ENCODE data around the gene RUBCNL.
A peak's percentile ranks its signal among the peaks of the same experiment; 100 is the strongest.

The RUBCNL gene

DNA sequence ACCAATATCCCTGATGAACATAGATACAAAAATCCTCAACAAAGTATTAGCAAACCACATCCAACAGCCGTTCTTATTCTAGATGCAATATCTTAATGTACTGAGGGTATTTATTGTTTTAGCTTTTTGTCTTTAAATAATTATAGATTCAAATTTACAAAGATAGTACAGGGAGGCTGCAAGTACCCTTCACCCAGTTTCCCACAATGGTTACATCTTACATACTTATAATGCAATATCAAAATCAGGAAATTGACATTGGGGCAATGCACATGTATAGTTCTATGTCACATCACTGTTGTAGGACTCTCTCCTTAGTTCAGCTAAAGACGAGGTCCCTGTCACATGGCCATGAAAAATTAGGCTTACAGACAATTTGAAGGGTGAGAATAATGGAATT is 75.8 kb downstream of the RUBCNL start:
- ChIA-PET POLR2A (no interaction called here), CTCF (no interaction called here)
- H3K4me1 ChIP-seq (ENCODE audit: control insufficient read depth, insufficient read depth, low read length), result no peaks in the 10 kb centered on the region
- H3K4me3 ChIP-seq (ENCODE audit: low read depth, low read length), result no peak overlapping the region
- H3K9me3 ChIP-seq (ENCODE audit: control insufficient read depth, insufficient read depth, low read depth, low read length), result no peaks in the 10 kb centered on the region
- H3K36me3 ChIP-seq (ENCODE audit: control insufficient read depth in 2 of 2, insufficient read depth in 1 of 2, low read length in 2 of 2), result no peaks in the 10 kb centered on the region
- H3K27ac ChIP-seq (ENCODE audit: extremely low read depth, low read depth, low read length), result no peak overlapping the region
- no peak for TF ChIP-seq HOXA7 (CRISPR knock-in tag; IDR thresholded peaks at IDR 0.05; ENCODE audit: borderline replicate concordance)
- peak; percentile 97 for TF ChIP-seq ZNF529 (tag by site-specific recombination; IDR thresholded peaks at IDR 0.05; ENCODE audit: insufficient replicate concordance)
- no peak for TF ChIP-seq ZNF558 (tag by site-specific recombination; IDR thresholded peaks at IDR 0.05)

DNA sequence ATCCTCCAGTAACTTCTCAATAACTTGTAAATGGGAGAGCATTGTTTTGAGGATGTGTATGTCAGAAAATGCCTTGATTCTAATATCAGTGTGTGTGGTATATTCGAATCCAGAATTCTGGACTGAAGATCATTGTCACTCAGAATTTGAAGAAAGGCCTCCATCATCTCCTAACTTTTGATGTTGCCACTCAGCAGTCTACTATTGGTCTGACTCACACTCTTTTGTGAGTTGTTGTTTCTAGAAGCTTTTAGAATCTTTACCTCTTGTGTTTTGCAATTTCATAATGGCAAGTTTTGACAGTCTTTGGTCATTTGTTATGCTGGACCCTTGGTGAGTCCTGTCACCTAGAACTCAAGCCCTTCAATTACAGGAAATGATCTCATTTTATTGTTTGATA is 77.0 kb downstream of the RUBCNL start:
- no peaks in the 10 kb centered on the region for H3K36me3 ChIP-seq (ENCODE audit: control insufficient read depth in 2 of 2, insufficient read depth in 1 of 2, low read length in 2 of 2)
- ChIA-PET POLR2A (no interaction called here), CTCF (no interaction called here)
- no peaks in the 10 kb centered on the region for H3K9me3 ChIP-seq (ENCODE audit: control insufficient read depth, insufficient read depth, low read depth, low read length)
- H3K27ac ChIP-seq (ENCODE audit: extremely low read depth, low read depth, low read length), result no peak overlapping the region
- TF ChIP-seq KLF16 (tag by site-specific recombination; IDR thresholded peaks at IDR 0.05), result no peak
- no peak for TF ChIP-seq ZNF530 (tag by site-specific recombination; IDR thresholded peaks at IDR 0.05; ENCODE audit: low read depth)
- no peak for TF ChIP-seq ZNF830 (tag by site-specific recombination; IDR thresholded peaks at IDR 0.05; ENCODE audit: low read depth)
- TF ChIP-seq ZNF202 (tag by site-specific recombination; IDR thresholded peaks at IDR 0.05; ENCODE audit: borderline replicate concordance), result no peak
- no peak for TF ChIP-seq ZNF610 (tag by site-specific recombination; IDR thresholded peaks at IDR 0.05; ENCODE audit: borderline replicate concordance)
- no peak for TF ChIP-seq ZNF138 (tag by site-specific recombination; IDR thresholded peaks at IDR 0.05; ENCODE audit: borderline replicate concordance)
- no peak for TF ChIP-seq YY2 (tag by site-specific recombination; IDR thresholded peaks at IDR 0.05)
- TF ChIP-seq, protein P1, sequence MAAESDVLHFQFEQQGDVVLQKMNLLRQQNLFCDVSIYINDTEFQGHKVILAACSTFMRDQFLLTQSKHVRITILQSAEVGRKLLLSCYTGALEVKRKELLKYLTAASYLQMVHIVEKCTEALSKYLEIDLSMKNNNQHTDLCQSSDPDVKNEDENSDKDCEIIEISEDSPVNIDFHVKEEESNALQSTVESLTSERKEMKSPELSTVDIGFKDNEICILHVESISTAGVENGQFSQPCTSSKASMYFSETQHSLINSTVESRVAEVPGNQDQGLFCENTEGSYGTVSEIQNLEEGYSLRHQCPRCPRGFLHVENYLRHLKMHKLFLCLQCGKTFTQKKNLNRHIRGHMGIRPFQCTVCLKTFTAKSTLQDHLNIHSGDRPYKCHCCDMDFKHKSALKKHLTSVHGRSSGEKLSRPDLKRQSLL (tag by site-specific recombination; IDR thresholded peaks at IDR 0.05), result no peak
- no peak for TF ChIP-seq ZNF654 (tag by site-specific recombination; IDR thresholded peaks at IDR 0.05; ENCODE audit: low read depth)
- TF ChIP-seq BCL11A (tag by site-specific recombination; IDR thresholded peaks at IDR 0.05; ENCODE audit: low read depth), result no peak
- TF ChIP-seq ZNF404 (tag by site-specific recombination; IDR thresholded peaks at IDR 0.05), result no peak
- TF ChIP-seq YY1 (tag by site-specific recombination; IDR thresholded peaks at IDR 0.05), result no peak
- no peak for TF ChIP-seq ZNF146 (tag by site-specific recombination; IDR thresholded peaks at IDR 0.05)
- TF ChIP-seq ZNF548 (tag by site-specific recombination; IDR thresholded peaks at IDR 0.05), result no peak
- H3K4me3 ChIP-seq (ENCODE audit: low read depth, low read length), result no peak overlapping the region
- H3K4me1 ChIP-seq (ENCODE audit: control insufficient read depth, insufficient read depth, low read length), result no peaks in the 10 kb centered on the region

DNA sequence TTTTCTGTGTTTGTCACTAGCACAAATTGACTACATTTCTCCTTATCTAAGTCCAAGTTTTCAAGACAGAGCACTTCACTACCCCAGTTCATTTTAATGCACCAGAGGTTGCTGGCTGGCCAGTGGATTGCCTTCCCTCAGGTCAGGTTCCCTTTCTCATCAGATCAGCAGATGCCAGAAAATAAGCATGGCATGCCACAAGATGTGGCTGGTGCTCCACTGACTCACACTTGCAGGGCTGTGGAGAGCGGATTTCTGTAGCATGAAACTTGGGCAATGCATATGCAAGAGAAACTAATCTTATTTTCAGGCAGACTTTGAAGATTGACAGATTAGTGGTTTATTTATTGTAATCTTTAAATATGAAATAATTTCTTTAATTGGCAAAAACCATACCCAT is 79.5 kb downstream of the RUBCNL start:
- ChIA-PET POLR2A (no interaction called here), CTCF (no interaction called here)
- Histone ChIP-seq H3K36me3 (ENCODE audit: control insufficient read depth in 2 of 2, insufficient read depth in 1 of 2, low read length in 2 of 2) (no peaks in the 10 kb centered on the region), H3K27ac (ENCODE audit: extremely low read depth, low read depth, low read length) (no peak overlapping the region), H3K4me1 (ENCODE audit: control insufficient read depth, insufficient read depth, low read length) (no peaks in the 10 kb centered on the region), H3K9me3 (ENCODE audit: control insufficient read depth, insufficient read depth, low read depth, low read length) (no peaks in the 10 kb centered on the region), H3K4me3 (ENCODE audit: low read depth, low read length) (no peak overlapping the region)
- no peak for TF ChIP-seq ZSCAN30 (tag by site-specific recombination; IDR thresholded peaks at IDR 0.05)
- TF ChIP-seq ZNF341 (tag by site-specific recombination; IDR thresholded peaks at IDR 0.05; ENCODE audit: low read depth), result no peak
- no peak for TF ChIP-seq ZNF658 (tag by site-specific recombination; IDR thresholded peaks at IDR 0.05)
- TF ChIP-seq ZNF473 (tag by site-specific recombination; IDR thresholded peaks at IDR 0.05), result no peak
- TF ChIP-seq, protein P2, sequence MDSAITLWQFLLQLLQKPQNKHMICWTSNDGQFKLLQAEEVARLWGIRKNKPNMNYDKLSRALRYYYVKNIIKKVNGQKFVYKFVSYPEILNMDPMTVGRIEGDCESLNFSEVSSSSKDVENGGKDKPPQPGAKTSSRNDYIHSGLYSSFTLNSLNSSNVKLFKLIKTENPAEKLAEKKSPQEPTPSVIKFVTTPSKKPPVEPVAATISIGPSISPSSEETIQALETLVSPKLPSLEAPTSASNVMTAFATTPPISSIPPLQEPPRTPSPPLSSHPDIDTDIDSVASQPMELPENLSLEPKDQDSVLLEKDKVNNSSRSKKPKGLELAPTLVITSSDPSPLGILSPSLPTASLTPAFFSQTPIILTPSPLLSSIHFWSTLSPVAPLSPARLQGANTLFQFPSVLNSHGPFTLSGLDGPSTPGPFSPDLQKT (IDR thresholded peaks at IDR 0.05; ENCODE audit: borderline replicate concordance, low read depth, low read length), result no peak
- no peak for TF ChIP-seq ZNF19 (tag by site-specific recombination; IDR thresholded peaks at IDR 0.05; ENCODE audit: low read depth)
- no peak for TF ChIP-seq ZNF112 (tag by site-specific recombination; IDR thresholded peaks at IDR 0.05)
- TF ChIP-seq, protein P3, sequence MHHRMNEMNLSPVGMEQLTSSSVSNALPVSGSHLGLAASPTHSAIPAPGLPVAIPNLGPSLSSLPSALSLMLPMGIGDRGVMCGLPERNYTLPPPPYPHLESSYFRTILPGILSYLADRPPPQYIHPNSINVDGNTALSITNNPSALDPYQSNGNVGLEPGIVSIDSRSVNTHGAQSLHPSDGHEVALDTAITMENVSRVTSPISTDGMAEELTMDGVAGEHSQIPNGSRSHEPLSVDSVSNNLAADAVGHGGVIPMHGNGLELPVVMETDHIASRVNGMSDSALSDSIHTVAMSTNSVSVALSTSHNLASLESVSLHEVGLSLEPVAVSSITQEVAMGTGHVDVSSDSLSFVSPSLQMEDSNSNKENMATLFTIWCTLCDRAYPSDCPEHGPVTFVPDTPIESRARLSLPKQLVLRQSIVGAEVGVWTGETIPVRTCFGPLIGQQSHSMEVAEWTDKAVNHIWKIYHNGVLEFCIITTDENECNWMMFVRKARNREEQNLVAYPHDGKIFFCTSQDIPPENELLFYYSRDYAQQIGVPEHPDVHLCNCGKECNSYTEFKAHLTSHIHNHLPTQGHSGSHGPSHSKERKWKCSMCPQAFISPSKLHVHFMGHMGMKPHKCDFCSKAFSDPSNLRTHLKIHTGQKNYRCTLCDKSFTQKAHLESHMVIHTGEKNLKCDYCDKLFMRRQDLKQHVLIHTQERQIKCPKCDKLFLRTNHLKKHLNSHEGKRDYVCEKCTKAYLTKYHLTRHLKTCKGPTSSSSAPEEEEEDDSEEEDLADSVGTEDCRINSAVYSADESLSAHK (tag by site-specific recombination; IDR thresholded peaks at IDR 0.05), result no peak
- TF ChIP-seq ZNF10 (tag by site-specific recombination; IDR thresholded peaks at IDR 0.05), result no peak
- TF ChIP-seq ZNF654 (tag by site-specific recombination; IDR thresholded peaks at IDR 0.05; ENCODE audit: low read depth), result no peak
- TF ChIP-seq ZFP69B (tag by site-specific recombination; IDR thresholded peaks at IDR 0.05), result no peak
- no peak for TF ChIP-seq ZNF701 (tag by site-specific recombination; IDR thresholded peaks at IDR 0.05)
- no peak for TF ChIP-seq ZNF354C (tag by site-specific recombination; IDR thresholded peaks at IDR 0.05; ENCODE audit: borderline replicate concordance, low read depth)
- TF ChIP-seq ZNF140 (tag by site-specific recombination; IDR thresholded peaks at IDR 0.05), result no peak

Data from HEK293 (cell line).